MM.1S (cell line): ENCODE results near the gene PRADC1.

ENCODE experiments used
- DNase-seq: peaks from one replicate; pipeline ENCODE4 v3.0.0-alpha.2; 2015
- H2AFZ ChIP-seq: fragments of 300-600 bp; sonication (generic); 2 replicates; pipeline ENCODE4 v1.6.0; 2016; ENCODE audit warnings: antibody characterized with exemption, low read length
- H3F3A ChIP-seq: fragments of 300-600 bp; sonication (generic); 2 replicates; pipeline ENCODE4 v1.6.1; 2016; ENCODE audit warnings: mild to moderate bottlenecking, antibody characterized with exemption, low read length, moderate library complexity, mixed read lengths; ENCODE audit not compliant: insufficient read depth
- H3K27ac ChIP-seq: fragments of 300-600 bp; sonication (generic); 2 replicates; pipeline ENCODE4 v1.5.1; 2016; ENCODE audit warnings: mild to moderate bottlenecking, low read length
- H3K27me3 ChIP-seq: fragments of 300-600 bp; sonication (generic); replicated peaks from 2 replicates; pipeline ENCODE4 v1.6.0; 2016; ENCODE audit warnings: low read length; ENCODE audit not compliant: insufficient read depth
- H3K36me3 ChIP-seq: fragments of 300-600 bp; sonication (generic); replicated peaks from 2 replicates; pipeline ENCODE4 v1.6.1; 2016; ENCODE audit warnings: mild to moderate bottlenecking, low read length, mixed read lengths; ENCODE audit not compliant: insufficient read depth
- H3K4me1 ChIP-seq: fragments of 300-600 bp; sonication (generic); 2 replicates; pipeline ENCODE4 v1.6.1; 2016; ENCODE audit warnings: low read length, mixed read lengths
- H3K4me2 ChIP-seq: fragments of 300-600 bp; sonication (generic); 2 replicates; pipeline ENCODE4 v1.6.0; 2016; ENCODE audit warnings: low read depth, low read length
- H3K4me3 ChIP-seq: fragments of 300-600 bp; sonication (generic); 2 replicates; pipeline ENCODE4 v1.5.1; 2016; ENCODE audit warnings: low read length, mixed read lengths
- H3K79me2 ChIP-seq: fragments of 300-600 bp; sonication (generic); 2 replicates; pipeline ENCODE4 v1.6.1; 2016; ENCODE audit warnings: mixed run types, low read length, mixed read lengths
- H3K9ac ChIP-seq: fragments of 300-600 bp; sonication (generic); 2 replicates; pipeline ENCODE4 v1.6.1; 2016; ENCODE audit warnings: low read length, mixed read lengths
- H3K9me2 ChIP-seq: fragments of 300-600 bp; sonication (generic); replicated peaks from 2 replicates; pipeline ENCODE4 v1.6.1; 2016; ENCODE audit warnings: mild to moderate bottlenecking, low read length, mixed read lengths; ENCODE audit not compliant: insufficient read depth
- H3K9me3 ChIP-seq: fragments of 300-600 bp; sonication (generic); replicated peaks from 2 replicates; pipeline ENCODE4 v1.6.1; 2016; ENCODE audit warnings: mild to moderate bottlenecking, low read length, mixed read lengths; ENCODE audit not compliant: insufficient read depth
- H4K20me1 ChIP-seq: fragments of 300-600 bp; sonication (generic); 2 replicates; pipeline ENCODE4 v1.6.1; 2016; ENCODE audit warnings: mild to moderate bottlenecking, low read length, moderate library complexity, mixed read lengths; ENCODE audit not compliant: insufficient read depth
- EZH2 ChIP-seq: fragments of 300-600 bp; sonication (generic); optimal IDR thresholded peaks from 2 replicates; pipeline ENCODE3; 2017; ENCODE audit warnings: low read depth, mild to moderate bottlenecking, antibody characterized with exemption, low read length, mixed read lengths
- EZH2phosphoT487 ChIP-seq: fragments of 300-600 bp; sonication (generic); IDR thresholded peaks from 2 replicates; pipeline ENCODE4 v1.6.1; 2018; ENCODE audit warnings: antibody characterized with exemption, low read length
- TF ChIP-seq, protein P1 (sequence below): fragments of 300-600 bp; sonication (generic); IDR thresholded peaks from 2 replicates; pipeline ENCODE4 v1.5.1; 2016; ENCODE audit warnings: antibody characterized with exemption, low read length, mixed read lengths

PRADC1 gene

DNA sequence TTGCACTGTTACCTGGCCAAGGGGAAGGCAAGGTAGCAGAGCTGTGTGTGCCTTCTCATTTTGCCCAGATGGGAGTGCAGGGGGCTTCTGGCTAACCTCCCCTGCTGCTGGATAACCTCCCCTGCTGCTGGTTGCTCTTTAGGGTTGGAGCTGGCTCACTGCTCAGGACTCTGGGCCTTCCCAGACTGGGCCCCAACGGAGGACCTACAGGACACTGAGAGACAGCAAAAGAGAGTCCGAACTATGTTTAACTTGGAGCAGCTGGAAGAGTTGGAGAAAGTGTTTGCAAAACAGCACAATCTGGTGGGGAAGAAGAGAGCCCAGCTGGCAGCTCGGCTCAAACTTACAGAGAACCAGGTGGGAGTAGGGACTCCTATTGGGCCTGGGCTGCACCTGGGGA is 24.8 kb downstream of the PRADC1 start:
- no peaks in the 10 kb centered on the region for H3K79me2 ChIP-seq
- no peak for TF ChIP-seq EZH2
- TF ChIP-seq, protein P1, sequence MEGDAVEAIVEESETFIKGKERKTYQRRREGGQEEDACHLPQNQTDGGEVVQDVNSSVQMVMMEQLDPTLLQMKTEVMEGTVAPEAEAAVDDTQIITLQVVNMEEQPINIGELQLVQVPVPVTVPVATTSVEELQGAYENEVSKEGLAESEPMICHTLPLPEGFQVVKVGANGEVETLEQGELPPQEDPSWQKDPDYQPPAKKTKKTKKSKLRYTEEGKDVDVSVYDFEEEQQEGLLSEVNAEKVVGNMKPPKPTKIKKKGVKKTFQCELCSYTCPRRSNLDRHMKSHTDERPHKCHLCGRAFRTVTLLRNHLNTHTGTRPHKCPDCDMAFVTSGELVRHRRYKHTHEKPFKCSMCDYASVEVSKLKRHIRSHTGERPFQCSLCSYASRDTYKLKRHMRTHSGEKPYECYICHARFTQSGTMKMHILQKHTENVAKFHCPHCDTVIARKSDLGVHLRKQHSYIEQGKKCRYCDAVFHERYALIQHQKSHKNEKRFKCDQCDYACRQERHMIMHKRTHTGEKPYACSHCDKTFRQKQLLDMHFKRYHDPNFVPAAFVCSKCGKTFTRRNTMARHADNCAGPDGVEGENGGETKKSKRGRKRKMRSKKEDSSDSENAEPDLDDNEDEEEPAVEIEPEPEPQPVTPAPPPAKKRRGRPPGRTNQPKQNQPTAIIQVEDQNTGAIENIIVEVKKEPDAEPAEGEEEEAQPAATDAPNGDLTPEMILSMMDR: no peak
- no peak for TF ChIP-seq EZH2phosphoT487
- no peak overlapping the region for H3K27ac ChIP-seq
- no peaks in the 10 kb centered on the region for H3K9me3 ChIP-seq
- H2AFZ ChIP-seq: no peak overlapping the region
- H3K36me3 ChIP-seq: no peaks in the 10 kb centered on the region
- no peak overlapping the region for H3K9ac ChIP-seq
- H3K27me3 ChIP-seq: peaks cover 2% of the 10 kb centered on the region; the same call in 1 of the 2 replicates
- no peak for DNase-seq
- no peaks in the 10 kb centered on the region for H3K4me1 ChIP-seq
- no peak overlapping the region for H3K4me2 ChIP-seq
- H3K9me2 ChIP-seq: no peaks in the 10 kb centered on the region
- 0 out of 2 replicates have a peak, but pooled peaks cover 2% of the 10 kb centered on the region for H3F3A ChIP-seq
- no peak overlapping the region for H3K4me3 ChIP-seq
- no peaks in the 10 kb centered on the region for H4K20me1 ChIP-seq

- no peak overlapping the region for H3K4me3 ChIP-seq
These were observed 27.4 kb downstream of the PRADC1 start for GRCh38 chr2:73205611-73206010.

DNA sequence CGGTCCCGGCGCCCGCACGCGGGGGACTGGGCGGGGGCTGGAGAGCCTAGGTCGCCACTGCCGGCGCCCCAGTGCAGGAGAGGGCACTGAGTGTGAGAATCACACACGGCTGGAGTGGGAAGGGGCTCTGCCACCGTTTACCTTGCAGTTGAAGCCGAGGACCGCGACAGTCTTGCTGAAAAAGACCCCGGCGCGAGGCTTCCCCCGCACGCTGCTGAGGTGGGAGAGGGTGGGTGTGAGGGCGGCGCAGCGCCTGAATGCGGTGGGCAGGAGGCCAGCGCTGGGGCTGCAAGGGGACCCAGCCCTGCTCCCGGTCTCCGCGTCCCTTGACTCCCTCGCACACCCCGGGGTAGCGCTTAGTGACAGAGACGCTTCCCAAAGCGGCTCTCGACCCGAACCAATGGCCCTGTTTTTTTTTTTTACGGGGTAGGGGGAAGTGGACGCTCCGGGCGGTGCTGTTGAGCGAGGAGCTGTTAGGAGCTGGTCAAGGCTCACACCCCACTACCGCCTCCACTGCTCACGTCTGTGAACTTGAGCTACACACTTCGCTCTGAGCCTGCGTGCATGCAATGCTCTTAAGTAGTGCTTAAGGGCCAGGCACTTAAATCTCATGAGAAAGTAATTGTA is 29.9 kb downstream of the PRADC1 start:
- no peaks in the 10 kb centered on the region for H3K9me2 ChIP-seq
- no peak overlapping the region for H3K4me3 ChIP-seq
- DNase-seq: no peak
- no peak overlapping the region for H2AFZ ChIP-seq
- H4K20me1 ChIP-seq: no peaks in the 10 kb centered on the region
- no peaks in the 10 kb centered on the region for H3K4me1 ChIP-seq
- peaks cover 2% of the 10 kb centered on the region; the same call in 1 of the 2 replicates for H3K27me3 ChIP-seq
- TF ChIP-seq, protein P1: no peak
- TF ChIP-seq EZH2phosphoT487 (no peak), EZH2 (no peak)
- H3K4me2 ChIP-seq: no peak overlapping the region
- no peaks in the 10 kb centered on the region for H3F3A ChIP-seq
- no peak overlapping the region for H3K9ac ChIP-seq
- H3K36me3 ChIP-seq: no peaks in the 10 kb centered on the region
- no peaks in the 10 kb centered on the region for H3K9me3 ChIP-seq
- H3K79me2 ChIP-seq: no peaks in the 10 kb centered on the region
- H3K27ac ChIP-seq: no peak overlapping the region

More at GRCh38 chr2:73205611-73206010, 27.4 kb downstream of the PRADC1 start:
- no peak overlapping the region for H3K9ac ChIP-seq
- H2AFZ ChIP-seq: no peak overlapping the region
- no peak overlapping the region for H3K27ac ChIP-seq
- peaks cover 2% of the 10 kb centered on the region; the same call in 1 of the 2 replicates for H3K27me3 ChIP-seq
- H3K4me1 ChIP-seq: no peaks in the 10 kb centered on the region
- H4K20me1 ChIP-seq: no peaks in the 10 kb centered on the region
- no peaks in the 10 kb centered on the region for H3K79me2 ChIP-seq
- no peaks in the 10 kb centered on the region for H3K9me3 ChIP-seq
- H3K36me3 ChIP-seq: no peaks in the 10 kb centered on the region
- no peak for DNase-seq
- H3K4me2 ChIP-seq: no peak overlapping the region
- TF ChIP-seq, protein P1: no peak
- TF ChIP-seq EZH2phosphoT487: no peak
- TF ChIP-seq EZH2: no peak
- H3K9me2 ChIP-seq: no peaks in the 10 kb centered on the region
- no peaks in the 10 kb centered on the region for H3F3A ChIP-seq
